Hematopoietic multipotent progenitor cell treated with erythropoietin and hydrocortisone succinate and interleukin-3 and kit ligand, for 15 days (in vitro differentiated cells): ENCODE data around the gene PROSER2.

Experiments
- DNase-seq: peaks from one replicate; pipeline ENCODE4 v3.0.0-alpha.2; 2015; ENCODE audit warnings: low spot score

Gene PROSER2, protein sequence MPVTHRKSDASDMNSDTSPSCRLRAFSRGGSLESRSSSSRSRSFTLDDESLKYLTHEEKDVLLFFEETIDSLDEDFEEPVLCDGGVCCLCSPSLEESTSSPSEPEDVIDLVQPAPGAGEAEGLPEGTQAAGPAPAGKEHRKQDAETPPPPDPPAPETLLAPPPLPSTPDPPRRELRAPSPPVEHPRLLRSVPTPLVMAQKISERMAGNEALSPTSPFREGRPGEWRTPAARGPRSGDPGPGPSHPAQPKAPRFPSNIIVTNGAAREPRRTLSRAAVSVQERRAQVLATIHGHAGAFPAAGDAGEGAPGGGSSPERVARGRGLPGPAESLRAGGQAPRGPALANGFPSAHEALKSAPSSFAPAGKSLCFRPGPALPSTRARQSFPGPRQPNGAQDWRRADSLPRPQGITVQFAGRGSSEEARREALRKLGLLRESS

DNA sequence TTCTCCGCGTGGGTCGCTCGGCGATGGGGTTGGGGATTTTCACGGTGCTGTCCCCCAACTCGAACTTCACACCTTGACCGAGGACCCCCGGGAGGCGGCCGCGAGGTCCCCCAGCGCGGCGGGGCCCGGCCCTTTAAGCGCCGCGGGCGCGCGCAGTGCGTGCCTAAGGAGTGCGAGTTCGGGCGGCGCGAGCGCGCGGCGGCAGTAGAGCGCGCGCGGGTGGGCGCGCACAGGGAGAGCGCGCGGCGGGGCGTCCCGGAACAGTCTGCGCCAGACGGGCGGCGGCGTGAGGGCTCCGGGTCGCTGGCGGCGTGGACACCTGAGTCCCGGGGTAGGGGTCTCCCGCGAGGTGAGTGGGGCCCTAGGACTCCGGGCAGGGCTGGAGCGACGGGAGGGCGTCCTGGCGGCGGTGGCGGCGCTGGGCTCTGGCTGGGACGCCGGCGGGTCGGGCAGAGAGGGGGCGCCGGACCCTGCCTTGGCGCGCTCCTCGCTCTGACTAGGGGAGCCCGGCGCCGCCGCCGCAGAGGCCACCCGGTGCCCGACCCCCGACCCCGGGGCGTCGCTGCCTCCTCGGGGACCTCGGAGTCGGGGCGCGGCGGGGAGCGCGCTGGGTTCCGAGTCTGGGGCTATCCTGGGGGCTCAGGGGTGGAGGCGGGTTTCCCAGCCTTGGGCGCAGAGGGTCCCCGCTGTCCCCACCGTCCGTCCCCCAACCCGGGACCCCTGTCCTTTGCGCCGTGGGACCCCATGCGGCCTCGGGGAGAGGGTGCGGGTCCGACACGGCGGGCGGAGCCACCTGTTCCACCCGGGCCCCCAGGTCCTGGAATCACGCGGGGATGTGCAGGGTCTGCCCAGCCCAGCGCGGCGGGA lies at the start of gene PROSER2:
Gene PROSER2, plus strand, starts transcription at position 235 of the 867 bp plus-strand sequence. CDS start 28,722 bp downstream, outside the sequence.
- peak; percentile 54 for DNase-seq

DNA sequence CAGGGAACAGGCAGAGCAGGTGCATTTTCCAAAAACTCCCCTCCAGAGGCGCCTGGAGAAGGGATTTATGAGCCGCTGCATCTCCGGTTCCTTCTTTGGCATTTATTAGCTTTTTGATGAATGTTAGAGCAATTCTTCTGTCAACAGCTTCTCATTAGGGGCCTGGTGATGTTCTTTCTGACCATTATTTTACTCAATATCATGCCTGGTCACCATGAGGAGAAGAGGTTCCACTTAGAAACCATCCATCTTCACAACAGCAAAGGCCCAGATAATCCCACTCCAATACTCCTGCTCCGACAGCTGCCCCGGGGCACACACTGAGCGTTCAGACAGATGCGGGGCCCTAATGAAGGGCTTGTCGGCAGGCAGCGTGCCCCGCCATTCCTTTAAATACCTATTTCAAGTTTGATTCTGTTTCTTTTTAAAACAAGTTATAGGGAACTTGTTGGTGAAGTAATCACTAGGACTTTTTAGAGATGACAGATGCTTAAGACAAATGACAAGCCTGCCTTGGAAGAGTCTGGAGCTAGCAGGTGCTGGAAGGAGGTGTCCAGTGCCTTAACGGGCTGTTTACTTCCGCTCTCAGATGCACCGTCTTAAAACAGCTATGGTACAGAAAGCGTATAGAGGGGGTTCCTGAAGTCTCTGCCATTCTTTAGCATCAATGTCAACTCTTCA lies 49.3 kb upstream of the PROSER2 start:
- DNase-seq, result no peak

DNA sequence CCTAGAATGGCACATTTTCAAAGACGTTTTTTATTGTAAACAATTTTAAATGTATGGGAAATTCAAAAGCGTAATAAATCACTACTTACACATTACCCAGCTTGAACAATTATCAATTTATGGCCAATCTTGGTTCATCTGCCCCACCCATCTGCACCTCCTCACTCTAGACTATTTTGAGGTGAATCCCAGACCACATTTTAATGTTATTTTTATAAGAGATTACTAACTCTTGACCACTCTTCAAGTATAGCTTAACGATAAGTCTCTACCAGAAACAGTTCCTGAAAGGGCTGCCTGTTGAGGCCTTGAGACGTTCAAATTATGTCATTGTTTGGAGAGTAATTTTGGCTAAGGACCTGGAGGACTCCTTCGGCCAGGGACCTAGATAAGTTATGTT lies 47.7 kb upstream of the PROSER2 start:
- no peak for DNase-seq

DNA sequence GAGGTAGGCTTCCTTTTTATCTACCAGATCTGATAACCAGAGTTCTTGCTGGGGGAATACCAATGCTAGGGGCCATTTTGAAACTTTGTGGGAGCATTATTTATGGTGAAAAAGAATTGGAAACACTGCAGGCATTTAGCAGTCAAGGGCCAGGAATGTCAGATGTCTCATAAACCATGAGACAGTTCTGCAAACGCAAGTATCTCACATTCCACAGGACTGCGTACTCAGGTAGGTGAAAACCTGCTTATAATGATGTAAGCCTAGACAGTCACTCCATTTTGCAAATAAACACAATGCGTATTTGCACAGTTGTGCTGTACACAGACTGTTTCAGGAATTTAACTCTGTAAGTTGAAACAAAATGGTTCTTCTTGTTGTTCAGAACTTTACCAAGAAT lies 47.1 kb upstream of the PROSER2 start:
- DNase-seq, result no peak

DNA sequence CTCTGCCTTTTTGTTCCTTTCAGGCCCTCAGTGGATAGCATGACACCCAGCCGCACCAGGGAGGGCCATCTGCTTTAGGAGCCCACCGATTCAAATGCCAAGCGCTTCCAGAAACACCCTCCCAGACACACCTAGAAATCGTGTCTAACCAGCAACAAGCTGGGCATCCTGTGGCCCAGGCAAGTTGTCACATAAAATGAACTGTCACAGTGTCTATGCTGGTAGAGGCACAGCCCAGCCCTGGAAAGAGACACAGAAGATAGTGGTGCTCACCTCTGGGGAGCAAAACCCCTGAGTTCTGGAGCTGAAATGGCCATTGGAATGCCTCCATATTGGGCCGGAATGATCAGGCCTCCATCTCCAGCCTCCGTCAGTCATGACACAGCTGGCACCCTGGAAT lies 42.0 kb upstream of the PROSER2 start:
- DNase-seq, result no peak

DNA sequence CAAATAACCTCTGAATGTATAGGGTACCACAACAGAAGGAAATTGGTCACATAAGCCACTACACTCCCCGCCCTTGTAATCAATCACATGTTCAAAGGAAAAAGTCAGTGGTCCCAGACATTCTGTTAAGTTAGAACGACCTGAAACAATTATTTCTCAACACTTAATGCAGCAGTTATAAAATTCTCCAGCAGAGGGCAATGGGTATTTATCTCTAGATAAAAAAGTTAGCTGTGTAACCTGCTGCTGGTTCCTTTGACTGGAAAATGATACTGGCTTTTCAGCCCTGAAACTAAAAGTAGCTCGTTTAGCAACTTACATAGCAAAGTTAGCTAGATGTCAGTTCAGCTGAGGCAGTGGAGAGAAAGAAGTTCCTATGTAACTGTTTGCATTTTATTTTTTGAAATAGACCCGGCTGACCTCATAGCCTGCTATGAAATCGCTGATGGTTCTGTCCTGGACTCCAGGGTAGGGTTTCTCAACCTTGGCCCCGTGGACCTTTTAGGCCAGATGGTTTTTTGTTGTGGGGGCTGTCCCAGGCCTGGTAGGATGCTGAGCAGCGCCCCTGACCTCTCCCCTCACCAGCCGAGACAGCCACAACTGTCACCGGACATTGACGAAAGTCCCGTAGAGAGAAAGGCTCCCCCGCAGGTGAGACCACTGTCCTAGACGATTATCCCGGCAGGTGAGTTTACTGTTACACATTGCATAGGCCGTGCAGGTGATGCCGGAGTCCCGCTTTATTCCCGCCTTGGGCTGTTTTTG lies 40.2 kb upstream of the PROSER2 start:
- DNase-seq, result peak; percentile 59

DNA sequence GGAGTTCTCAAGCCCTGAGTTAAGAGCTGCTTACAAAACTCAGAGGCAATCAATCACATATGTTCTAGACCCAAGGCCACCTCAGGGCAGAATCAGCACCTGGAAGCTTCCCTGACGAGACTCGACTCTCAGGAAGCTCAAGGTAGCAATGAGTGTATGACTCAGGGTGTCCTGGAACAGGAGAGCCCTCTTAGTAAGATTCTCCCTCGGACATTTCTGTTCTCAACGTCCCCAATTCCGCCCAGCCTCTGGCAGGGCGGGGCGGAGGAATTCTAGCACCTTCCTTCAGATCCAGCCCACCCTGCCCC lies 39.6 kb upstream of the PROSER2 start:
- no peak for DNase-seq

DNA sequence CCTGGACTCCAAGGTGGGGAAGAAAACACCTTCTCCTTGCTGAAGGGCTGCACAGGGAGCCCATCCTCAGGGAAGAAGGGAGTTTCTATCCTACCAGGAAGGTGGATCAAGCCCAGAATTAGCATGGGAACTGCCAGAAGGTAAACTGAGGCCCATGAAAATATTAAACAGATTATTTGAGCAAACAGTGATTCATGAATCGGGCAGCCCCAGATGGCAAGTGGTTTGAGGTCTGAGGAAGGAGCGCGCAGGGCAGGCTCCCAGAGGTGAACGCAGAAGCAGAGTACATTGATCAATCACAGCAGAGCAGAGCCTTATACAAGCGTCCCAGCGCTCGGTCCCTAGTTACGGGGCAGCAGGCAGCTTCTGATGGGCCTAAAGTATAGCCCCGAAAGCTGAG lies 35.8 kb upstream of the PROSER2 start:
- no peak for DNase-seq

DNA sequence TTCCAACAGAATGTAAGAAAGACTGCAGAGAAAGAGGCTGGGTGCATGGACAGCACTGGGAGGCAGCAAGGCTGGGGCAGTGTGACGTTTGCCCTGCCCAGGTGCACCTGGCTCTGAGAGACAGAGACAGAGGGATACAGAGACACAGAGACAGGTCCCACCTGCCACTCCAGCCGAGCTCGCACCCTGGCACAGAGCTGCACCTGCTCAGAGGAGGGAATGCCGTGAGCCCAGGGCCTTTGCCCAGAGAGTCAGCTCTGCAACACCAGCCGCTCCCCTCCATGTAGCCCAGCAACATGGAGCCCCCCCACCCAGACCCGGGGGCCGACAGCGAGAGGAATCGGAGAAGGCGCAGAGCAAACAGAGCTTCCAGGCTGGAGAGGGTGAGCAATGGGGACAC lies 35.3 kb upstream of the PROSER2 start:
- no peak for DNase-seq

DNA sequence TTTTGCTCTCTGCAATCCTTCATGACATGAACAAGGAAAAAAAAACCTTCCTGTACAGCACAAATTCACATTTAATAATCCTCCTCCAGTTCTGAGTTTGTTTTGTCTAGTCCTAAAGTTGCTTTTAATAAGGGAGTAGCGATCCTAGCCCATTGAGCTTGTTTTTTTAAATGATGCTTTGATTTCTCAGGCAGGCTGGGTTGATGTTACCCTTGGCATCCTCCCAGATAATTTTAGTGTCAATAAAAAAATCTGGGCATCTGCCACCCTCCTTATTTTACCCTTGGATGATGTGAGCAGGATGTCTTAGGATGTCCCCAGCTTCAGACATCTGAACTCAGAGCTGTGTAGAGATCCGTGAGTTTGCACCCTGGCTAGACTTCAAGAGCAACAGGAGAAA lies 33.9 kb upstream of the PROSER2 start:
- DNase-seq, result no peak

DNA sequence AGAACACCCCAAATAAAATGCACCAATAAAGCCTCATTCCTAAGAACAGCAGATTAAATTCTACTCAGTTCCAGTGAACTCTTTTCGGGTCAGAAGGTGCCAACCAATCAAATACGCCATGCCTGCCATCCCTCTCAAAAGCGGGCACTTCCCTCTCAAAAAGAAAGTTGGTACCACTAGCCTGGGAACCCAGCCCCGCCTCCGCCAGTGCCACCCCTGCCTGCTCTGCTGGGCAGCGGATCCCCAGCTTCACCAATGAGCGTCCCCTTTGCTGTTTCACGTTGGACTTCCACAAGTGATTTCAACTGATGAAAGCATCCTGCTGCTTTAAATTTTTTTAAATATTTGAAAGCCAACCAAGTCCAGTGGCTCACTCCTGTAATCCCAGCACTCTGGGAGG lies 33.2 kb upstream of the PROSER2 start:
- no peak for DNase-seq

DNA sequence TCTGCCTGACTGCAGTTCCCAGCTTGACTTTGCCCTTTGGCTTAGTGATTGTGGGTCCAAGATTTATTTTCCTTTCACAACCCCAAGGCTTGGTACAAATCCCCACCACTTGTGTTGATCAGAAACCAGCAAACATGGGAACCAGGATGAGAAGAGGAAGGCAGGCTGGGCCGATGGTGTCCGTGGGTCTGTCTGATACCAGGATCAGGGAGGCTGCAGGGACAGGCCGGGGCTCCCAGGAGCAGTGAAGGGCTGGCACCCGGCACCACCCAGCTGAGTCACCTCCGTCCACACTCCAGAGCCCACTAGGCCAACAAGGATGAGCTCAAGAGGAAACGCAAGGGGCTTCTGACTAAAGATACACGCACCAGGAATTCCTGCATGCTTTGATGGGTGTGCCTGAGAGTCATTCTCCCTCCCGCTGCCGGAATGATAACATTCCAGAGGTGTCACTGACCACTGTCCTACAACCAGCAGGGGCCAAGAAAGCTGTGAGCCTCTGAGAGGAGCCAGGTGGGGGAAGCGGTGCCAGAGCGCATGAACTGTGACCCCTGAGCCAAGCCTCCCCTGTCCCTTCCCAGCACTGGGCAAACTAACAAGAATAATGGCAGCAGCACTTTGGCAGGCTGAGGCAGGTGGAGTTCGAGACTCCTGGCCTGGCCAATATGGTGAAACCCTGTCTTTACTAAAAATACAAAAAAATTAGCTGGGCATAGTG lies 29.2 kb upstream of the PROSER2 start:
- no peak for DNase-seq

DNA sequence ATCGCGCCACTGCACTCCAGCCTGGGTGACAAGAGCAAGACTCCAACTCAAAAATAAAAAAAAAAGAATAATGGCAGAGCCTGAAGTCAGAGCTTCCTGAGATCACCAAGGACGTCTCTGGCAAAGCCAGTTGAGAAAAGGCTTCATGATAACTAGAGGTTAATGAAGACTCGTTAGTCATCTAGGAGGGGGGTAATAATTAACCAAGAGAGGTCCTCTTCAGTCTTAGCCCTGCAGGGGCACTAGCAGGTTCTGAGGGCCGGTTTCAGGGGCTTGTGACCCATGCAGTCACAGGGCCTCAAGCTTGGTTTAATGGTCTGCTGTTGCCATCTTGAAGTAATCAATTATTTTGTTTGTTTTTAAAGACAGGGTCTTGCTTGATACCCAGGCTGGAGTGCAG lies 28.6 kb upstream of the PROSER2 start:
- DNase-seq, result no peak

DNA sequence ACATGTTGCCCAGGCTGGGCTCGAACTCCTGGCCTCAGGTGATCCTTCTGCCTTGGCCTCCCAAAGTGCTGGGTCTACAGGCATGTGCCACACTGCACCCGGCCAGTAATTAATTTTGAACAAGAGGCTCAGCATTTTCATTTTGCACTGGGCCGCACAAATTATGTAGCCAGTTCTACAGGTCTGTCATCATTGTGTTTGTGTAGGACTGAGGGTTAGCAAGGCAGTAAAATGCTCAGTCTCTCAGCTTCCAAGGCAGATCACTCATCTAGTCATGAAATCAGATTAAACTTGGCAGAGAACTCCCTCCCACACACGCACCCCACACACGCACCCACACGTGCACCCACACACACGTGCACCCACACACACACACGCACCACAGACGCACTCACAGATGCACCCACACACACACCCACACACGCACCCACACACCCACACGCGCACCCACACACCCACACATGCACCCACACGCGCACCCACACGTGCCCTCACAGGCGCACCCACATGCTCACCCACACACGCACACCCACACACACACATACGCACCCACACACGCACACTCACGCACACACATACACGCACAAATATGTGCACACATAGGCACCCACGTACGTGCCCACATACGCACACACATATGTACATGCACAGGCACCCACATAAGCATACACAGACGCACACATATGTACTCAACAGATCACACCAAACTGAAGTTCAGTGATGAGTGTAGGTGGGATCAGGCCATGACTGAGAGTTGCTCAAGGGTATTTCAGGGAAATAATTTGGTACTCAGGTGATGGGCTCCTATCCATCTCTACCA lies 27.8 kb upstream of the PROSER2 start:
- DNase-seq, result no peak

DNA sequence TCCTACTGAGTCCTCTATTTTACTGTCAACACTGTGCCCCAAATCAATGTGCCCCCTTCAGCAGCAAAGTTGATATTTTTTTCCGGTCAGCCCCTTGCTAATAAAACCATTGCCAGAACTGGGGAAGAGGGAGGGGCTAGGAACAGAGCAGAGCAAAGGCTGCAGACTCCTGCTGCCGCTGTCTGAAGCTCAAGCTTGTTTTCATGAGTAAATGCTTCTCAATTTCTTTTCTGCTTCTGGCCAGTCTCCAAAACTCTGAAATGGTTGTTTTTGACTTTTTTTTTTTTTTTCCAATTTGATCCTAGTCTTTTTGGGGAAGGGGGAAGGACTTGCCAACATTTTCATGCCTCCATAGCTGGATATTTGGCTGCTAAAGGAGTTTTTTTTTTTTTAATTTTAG lies 26.7 kb upstream of the PROSER2 start:
- no peak for DNase-seq

DNA sequence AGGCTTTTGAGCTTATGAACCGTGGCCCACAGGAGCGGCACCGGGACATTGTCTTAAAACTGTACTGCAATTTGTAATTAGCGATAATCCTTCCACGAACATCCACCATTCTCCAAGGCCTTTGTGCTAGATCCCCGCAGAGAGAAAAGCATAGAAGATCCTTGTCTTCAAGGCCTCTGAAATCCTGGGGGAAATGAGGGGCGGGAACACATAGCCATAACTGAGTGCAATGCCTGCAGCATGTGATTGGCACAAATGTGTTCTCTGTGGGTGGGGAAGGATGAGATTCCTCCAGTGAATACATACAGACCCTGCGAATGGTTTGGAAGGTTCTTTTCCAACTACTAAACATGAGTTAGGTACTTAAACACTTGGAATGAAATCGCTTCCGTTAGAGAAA lies 25.9 kb upstream of the PROSER2 start:
- DNase-seq, result no peak

DNA sequence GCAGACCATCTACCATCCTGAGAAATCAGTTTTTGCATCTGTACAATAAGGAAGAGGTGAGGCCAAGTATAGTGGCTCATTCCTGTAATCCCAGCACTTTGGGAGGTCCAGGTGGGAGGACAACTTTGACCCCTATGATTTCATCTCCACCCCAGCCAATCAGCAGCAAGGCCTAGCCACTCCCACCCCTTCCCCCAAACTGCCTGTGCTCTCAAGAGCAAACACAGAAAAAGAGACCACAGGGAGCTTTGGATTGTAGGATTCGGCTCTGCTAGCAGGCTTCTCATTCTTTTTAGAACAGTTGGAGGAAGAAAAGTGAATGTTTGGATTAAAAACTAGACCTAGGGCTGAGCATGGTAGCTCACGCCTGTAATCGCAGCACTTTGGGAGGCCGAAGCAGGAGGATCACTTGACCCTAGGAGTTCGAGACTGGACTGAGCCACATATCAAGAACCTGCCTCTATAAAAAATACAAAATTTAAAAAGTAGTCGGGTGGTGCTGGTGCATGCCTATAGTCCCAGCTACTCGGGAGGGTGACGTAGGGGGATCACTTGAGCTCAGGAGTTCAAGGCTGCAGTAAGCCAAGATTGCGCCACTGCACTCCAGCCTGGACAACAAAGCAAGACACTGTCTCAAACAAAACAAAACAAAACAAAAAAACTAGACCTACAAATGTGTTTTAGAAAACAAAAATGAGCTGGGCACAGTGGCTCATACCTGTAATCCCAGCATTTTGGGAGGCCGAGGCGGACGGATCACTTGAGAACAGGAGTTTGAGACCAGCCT lies 25.1 kb upstream of the PROSER2 start:
- DNase-seq, result no peak

DNA sequence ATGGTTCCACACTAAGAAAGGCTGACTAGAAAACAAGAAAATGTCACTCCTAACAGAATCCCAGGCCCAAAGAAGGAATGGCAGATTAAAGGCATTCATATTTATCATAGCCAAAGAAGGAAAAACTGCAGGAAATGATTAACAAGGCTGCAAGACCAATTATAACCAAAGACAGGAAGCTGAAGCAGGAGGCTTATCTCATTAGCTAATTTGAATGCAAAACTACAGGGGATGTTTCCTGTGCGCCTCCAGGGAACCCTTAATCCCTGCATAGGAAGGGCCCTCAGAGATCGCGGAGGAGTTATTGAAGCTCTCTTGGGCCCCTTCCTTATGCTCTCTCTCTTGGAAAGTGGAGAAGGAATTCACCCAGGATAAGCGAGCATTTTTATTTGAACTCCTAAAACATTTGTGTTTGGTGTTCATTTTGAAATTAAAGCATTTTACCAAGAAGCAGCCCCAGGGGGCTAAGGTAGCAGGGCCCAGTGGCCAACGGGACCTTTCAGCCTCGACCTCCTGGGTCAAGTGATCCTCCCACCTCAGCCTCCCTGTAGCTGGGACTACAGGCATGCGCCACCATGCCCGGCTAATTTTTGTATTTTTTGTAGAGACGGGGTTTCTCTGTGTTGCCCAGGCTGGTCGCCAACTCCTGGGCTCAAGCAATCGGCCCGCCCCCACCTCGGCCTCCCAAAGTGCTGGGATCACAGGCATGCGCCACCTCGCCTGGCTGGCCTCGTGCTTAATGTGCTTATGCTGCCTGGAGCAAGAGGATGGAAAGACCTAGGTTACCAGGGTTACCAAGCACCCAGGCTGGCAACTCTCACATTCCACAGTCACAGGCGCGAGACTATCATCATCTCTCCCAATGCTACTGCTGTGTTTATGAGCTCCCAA lies 24.1 kb upstream of the PROSER2 start:
- DNase-seq, result no peak

DNA sequence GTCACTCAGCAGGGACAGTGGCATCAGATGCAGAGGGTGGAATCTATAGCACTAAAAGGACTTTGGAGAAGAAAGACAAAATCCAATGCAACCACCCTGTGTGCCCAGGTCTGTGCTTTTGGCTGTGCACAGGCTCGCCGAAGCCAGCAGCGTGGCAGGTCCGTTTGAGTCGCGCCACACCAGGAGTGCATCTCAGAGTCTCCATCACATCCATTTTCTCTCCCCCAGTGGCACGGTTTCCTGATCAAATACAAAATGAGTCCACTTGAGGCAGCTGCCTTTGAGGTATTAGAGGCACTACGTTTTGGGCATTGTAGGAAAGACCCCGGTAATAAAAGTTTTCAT lies 23.4 kb upstream of the PROSER2 start:
- no peak for DNase-seq
